GM06990 (cell line): ENCODE data around the gene NDST3.

Experiments
- DNase-seq: peaks from one replicate; pipeline ENCODE4 v3.0.0-alpha.2; 2011; ENCODE audit not compliant: insufficient read length; ENCODE audit errors: extremely low read depth
- H3K27me3 ChIP-seq: replicated peaks from 2 replicates; pipeline ENCODE4 v1.6.0; 2011; ENCODE audit warnings: low read length; ENCODE audit not compliant: control insufficient read depth, insufficient read depth
- H3K36me3 ChIP-seq: 2 replicates; pipeline ENCODE4 v1.5.1; 2011; ENCODE audit warnings: low read length; ENCODE audit not compliant: control insufficient read depth, insufficient read depth
- H3K4me3 ChIP-seq: replicated peaks from 2 replicates; pipeline ENCODE4 v1.5.1; 2011; ENCODE audit warnings: low read depth, mild to moderate bottlenecking, control low read depth, low read length
- TF ChIP-seq, protein P1 (sequence below): IDR thresholded peaks from 2 replicates; pipeline ENCODE4 v1.5.1; 2011; ENCODE audit warnings: low read length, control low read depth, mild to moderate bottlenecking, inconsistent platforms; ENCODE audit not compliant: insufficient read depth, poor library complexity, severe bottlenecking

The NDST3 gene

DNA sequence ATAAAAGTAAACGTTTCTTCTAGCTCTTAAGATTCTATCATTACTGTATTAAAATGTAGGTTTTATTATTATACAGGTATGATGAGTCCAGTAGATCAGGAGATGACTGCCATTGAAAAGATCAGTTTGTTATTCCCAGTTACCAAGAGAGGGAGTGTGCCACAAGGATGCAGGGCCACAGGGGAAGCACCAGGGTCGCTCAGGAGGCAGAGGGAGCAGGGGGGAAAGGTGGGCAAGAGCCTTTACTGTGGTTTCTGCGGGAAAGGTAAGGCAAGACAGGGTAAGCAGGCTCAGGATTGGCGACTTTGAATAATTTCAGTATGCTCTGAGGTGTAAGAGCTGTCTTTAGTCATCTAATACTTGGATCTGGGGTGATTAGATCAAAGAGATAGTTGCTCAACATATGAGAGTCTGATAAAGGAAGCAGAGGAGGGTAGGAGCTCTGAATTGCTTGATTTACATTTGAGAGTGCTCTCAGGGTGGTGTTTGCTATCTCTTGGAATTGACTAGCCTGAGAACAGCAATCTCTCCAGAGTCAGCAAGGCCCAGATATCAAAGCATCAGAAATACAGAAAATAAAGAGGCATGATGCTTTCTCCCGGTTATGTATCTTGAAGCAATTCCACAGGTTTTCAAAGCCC is 86.0 kb downstream of the NDST3 start:
- TF ChIP-seq, protein P1, sequence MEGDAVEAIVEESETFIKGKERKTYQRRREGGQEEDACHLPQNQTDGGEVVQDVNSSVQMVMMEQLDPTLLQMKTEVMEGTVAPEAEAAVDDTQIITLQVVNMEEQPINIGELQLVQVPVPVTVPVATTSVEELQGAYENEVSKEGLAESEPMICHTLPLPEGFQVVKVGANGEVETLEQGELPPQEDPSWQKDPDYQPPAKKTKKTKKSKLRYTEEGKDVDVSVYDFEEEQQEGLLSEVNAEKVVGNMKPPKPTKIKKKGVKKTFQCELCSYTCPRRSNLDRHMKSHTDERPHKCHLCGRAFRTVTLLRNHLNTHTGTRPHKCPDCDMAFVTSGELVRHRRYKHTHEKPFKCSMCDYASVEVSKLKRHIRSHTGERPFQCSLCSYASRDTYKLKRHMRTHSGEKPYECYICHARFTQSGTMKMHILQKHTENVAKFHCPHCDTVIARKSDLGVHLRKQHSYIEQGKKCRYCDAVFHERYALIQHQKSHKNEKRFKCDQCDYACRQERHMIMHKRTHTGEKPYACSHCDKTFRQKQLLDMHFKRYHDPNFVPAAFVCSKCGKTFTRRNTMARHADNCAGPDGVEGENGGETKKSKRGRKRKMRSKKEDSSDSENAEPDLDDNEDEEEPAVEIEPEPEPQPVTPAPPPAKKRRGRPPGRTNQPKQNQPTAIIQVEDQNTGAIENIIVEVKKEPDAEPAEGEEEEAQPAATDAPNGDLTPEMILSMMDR = no peak
- no peak for DNase-seq
- Histone ChIP-seq H3K27me3 (no peaks in the 10 kb centered on the region), H3K4me3 (no peak overlapping the region), H3K36me3 (no peaks in the 10 kb centered on the region)

DNA sequence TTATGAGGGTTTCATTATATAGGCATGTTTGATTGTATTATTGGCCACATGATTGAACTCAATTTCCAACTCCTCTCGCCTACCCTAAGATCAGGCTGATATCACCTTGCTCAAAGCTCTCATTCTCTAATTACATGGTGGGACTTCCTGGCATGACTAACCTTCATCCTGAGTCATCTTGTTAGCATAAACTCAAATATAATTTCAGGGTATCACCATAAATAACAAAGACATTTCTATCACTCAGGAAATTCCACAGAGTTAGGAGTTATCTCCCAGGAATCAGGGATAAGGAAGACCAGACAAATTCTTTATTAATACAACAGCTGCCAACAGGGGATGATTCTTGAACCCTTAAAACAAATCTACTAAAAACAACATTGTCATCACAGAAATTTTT is 90.7 kb downstream of the NDST3 start:
- H3K36me3 ChIP-seq = no peaks in the 10 kb centered on the region
- H3K4me3 ChIP-seq = no peak overlapping the region
- TF ChIP-seq, protein P1 = no peak
- no peak for DNase-seq
- H3K27me3 ChIP-seq = no peaks in the 10 kb centered on the region

DNA sequence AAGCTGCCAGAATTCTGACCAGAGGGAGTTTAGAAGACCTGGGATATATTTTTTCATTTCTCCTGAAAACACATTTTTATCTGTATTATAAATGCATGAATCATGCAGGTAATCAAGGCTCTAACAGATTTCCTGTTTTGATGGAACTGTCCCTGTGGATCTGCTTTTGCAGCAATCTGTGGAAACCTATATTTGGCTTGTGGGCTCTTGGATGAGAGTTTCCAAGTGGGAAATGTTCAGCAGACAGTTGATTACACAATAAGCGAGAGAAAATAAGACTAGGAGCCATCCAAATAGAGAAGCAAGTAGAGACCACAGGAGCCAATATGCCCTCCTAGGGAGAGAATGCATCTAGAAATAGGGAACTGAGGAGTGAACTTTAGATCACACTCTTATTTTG is 105.0 kb downstream of the NDST3 start:
- TF ChIP-seq, protein P1 = no peak
- no peaks in the 10 kb centered on the region for H3K27me3 ChIP-seq
- no peak for DNase-seq
- no peak overlapping the region for H3K4me3 ChIP-seq
- no peaks in the 10 kb centered on the region for H3K36me3 ChIP-seq

DNA sequence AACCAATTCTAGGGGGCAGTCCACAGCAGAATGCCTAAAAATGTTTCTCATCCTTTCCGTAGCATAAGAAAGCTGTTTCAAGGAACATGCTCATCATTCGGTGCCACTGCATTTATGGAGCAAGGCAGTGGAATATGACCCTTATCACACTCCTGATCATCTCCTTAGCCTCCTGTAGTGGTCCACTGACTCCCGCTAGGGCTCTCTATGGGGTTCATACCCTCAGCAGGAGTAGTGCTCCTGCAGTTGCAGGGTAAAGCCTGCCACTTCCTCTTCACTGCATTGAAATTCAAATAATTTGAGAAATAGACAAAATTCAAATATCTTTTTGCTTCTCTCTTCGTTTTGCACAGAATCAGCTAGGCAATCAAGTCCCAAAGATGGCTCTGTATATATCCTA is 107.0 kb downstream of the NDST3 start:
- H3K4me3 ChIP-seq = no peak overlapping the region
- no peak for DNase-seq
- TF ChIP-seq, protein P1 = no peak
- no peaks in the 10 kb centered on the region for H3K27me3 ChIP-seq
- H3K36me3 ChIP-seq = no peaks in the 10 kb centered on the region

DNA sequence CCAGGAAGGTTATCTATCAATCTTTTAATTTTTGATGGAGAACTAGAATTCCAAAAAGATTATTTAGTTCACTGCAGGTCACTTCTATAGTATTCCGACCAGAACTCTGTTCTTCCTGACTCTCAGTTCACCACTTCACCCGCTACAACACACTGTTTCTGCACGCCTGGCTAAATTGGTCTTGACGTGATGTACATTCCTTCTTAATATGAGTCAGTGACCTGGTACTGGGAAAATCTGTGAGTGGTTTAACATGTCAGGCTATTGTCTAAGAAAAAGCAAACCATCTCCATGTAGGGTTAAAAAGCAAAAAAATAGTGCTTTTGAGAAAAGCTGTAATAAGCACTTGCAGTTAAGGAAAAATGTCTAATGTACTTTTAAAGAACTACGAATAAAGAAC is 120.4 kb downstream of the NDST3 start:
- no peak for DNase-seq
- H3K27me3 ChIP-seq = no peaks in the 10 kb centered on the region
- no peak overlapping the region for H3K4me3 ChIP-seq
- TF ChIP-seq, protein P1 = no peak
- H3K36me3 ChIP-seq = no peaks in the 10 kb centered on the region

DNA sequence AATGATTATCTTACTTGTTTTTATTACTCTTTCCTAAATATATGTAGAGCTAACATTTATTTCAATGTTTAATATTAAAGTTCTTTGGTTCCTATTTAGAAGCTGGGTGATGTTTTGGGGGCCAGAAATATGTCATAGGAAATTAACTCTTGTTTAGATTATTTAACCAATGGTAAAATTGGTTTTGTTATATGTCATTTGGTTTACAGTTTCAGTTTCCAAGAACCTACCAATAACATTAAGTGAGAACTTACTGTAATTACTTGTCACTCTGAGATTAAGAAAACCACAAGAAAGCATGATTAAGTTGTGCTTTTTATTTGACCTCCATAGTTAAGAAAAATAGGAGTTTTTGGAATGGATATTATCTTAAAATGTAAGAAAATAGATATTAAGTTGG is 121.2 kb downstream of the NDST3 start:
- H3K27me3 ChIP-seq = no peaks in the 10 kb centered on the region
- H3K36me3 ChIP-seq = no peaks in the 10 kb centered on the region
- H3K4me3 ChIP-seq = no peak overlapping the region
- DNase-seq = no peak
- TF ChIP-seq, protein P1 = no peak
